Keratinocyte (primary cell): ENCODE data around the gene BAHCC1. TPM values are rescaled to one million over a fixed set of nuclear protein-coding genes. Genes with fewer than 3 reads are reported as not detected.

Source experiments
- DNase-seq: peaks from one replicate; pipeline ENCODE4 v3.0.0-alpha.2; 2011; ENCODE audit warnings: low read depth, missing footprints, low spot score
- FAIRE-seq: peaks from 2 replicates; lab custom pipeline; 2011; peaks lifted over from hg19 to GRCh38; lab: Jason Lieb, UNC
- H2AFZ ChIP-seq: 2 replicates; pipeline ENCODE4 v1.6.0; 2012; ENCODE audit warnings: low read length, control low read depth, inconsistent platforms; ENCODE audit not compliant: control insufficient read depth
- H3K27ac ChIP-seq: 2 replicates; pipeline ENCODE4 v1.5.1; 2011; ENCODE audit warnings: low read length; ENCODE audit not compliant: control insufficient read depth, insufficient read depth
- H3K27me3 ChIP-seq: 3 replicates; pipeline ENCODE4 v1.6.0; 2011; ENCODE audit warnings: low read length; ENCODE audit not compliant: control insufficient read depth, insufficient read depth; ENCODE audit errors: extremely low read depth
- H3K36me3 ChIP-seq, 2 experiments: 2 replicates in 1 of 2; 3 replicates in 1 of 2; pipeline ENCODE4 v1.5.1; 2011; ENCODE audit warnings: low read length in 2 of 2, mild to moderate bottlenecking in 1 of 2; ENCODE audit not compliant: control insufficient read depth in 2 of 2, insufficient read depth in 2 of 2; ENCODE audit errors: extremely low read depth in 1 of 2
- H3K4me1 ChIP-seq: 3 replicates; pipeline ENCODE4 v1.5.1; 2011; ENCODE audit warnings: low read length; ENCODE audit not compliant: control insufficient read depth, insufficient read depth; ENCODE audit errors: extremely low read depth
- H3K4me2 ChIP-seq: 3 replicates; pipeline ENCODE4 v1.6.0; 2011; ENCODE audit warnings: low read depth, low read length; ENCODE audit not compliant: control insufficient read depth, insufficient read depth; ENCODE audit errors: extremely low read depth
- H3K4me3 ChIP-seq, 3 experiments: fragments of 200-600 bp in 1 of 3; sonication (generic) in 1 of 3; 2 replicates in 2 of 3; 3 replicates in 1 of 3; pipeline ENCODE4 v1.5.1; 2011 to 2016; ENCODE audit warnings: low read length in 3 of 3, mild to moderate bottlenecking in 3 of 3, control low read depth in 2 of 3, inconsistent platforms in 1 of 3, low read depth in 1 of 3, mixed read lengths in 1 of 3, mixed run types in 1 of 3, moderate library complexity in 1 of 3; ENCODE audit not compliant: control insufficient read depth in 2 of 3, insufficient read depth in 2 of 3; ENCODE audit errors: extremely low read depth in 1 of 3
- H3K79me2 ChIP-seq: 2 replicates; pipeline ENCODE4 v1.6.0; 2012; ENCODE audit warnings: low read length; ENCODE audit not compliant: control insufficient read depth, insufficient read depth
- H3K9ac ChIP-seq: 3 replicates; pipeline ENCODE4 v1.6.0; 2011; ENCODE audit warnings: low read length; ENCODE audit not compliant: control insufficient read depth, insufficient read depth; ENCODE audit errors: extremely low read depth
- H3K9me1 ChIP-seq: 3 replicates; pipeline ENCODE4 v1.6.0; 2011; ENCODE audit warnings: low read length; ENCODE audit not compliant: control insufficient read depth, insufficient read depth; ENCODE audit errors: extremely low read depth
- H3K9me3 ChIP-seq: 2 replicates; pipeline ENCODE4 v1.5.1; 2012; ENCODE audit warnings: low read depth, low read length; ENCODE audit not compliant: control insufficient read depth
- H4K20me1 ChIP-seq: 3 replicates; pipeline ENCODE4 v1.6.0; 2011; ENCODE audit warnings: low read length; ENCODE audit not compliant: control insufficient read depth, insufficient read depth; ENCODE audit errors: extremely low read depth
- EZH2 ChIP-seq: IDR thresholded peaks from one replicate; pipeline ENCODE4 v1.6.1; 2012; ENCODE audit warnings: inconsistent platforms, mild to moderate bottlenecking, low read length, moderate library complexity
- dilution Hi-C: fragments of 300-500 bp; cut with MboI; formaldehyde crosslinking; loops from one replicate; pipeline ENCODE4 v1.7.0; 2020; ENCODE audit warnings: low sequenced_read_pairs; ENCODE audit not compliant: extremely low pct_ligation_motif_present
- polyA plus RNA-seq, 5 experiments: library from polyadenylated mRNA; depleted of rRNA in 3 of 5; stranded (reverse) in 3 of 5; stranded (forward) in 1 of 5; unstranded in 1 of 5; fragments of >200 nt; gene quantifications; 1 replicate in 1 of 5; 2 replicates in 3 of 5; 3 replicates in 1 of 5; pipeline versions ENCODE4 v1.2.1 to v1.2.3, GENCODE V29; 2011 to 2012; ENCODE audit warnings: missing spikeins in 2 of 5, low read depth in 1 of 5, low replicate concordance in 1 of 5
- TF ChIP-seq, protein P1 (sequence below), 3 experiments: IDR thresholded peaks in 1 of 3; conservative IDR thresholded peaks in 1 of 3; optimal IDR thresholded peaks in 1 of 3; 2 replicates in 2 of 3; 3 replicates in 1 of 3; pipeline versions ENCODE3 to v1.5.1; 2011; ENCODE audit warnings: low read length in 3 of 3, mild to moderate bottlenecking in 3 of 3, moderate library complexity in 2 of 3, control low read depth in 1 of 3, inconsistent platforms in 1 of 3; ENCODE audit not compliant: insufficient read depth in 2 of 3; ENCODE audit errors: extremely low read depth in 1 of 3

BAHCC1 gene
- polyA plus RNA-seq, 1 donor (not counting 4 experiments of a cell fraction or from before 2014, with no cell fraction given) = 0.52 TPM

- H3K9ac ChIP-seq = peak overlapping the region; percentile 75
- dilution Hi-C loops = no loop called here
- DNase-seq = no peak
Measured at GRCh38 chr17:81346908-81347349, 48.3 kb upstream of the BAHCC1 start.

GRCh38 chr17:81347437-81347836 is 47.8 kb upstream of the BAHCC1 start:
- Histone ChIP-seq H3K27me3 (no peaks in the 10 kb centered on the region), H2AFZ (no peak overlapping the region), H3K9me1 (no peaks in the 10 kb centered on the region), H4K20me1 (no peaks in the 10 kb centered on the region), H3K36me3 (no peaks in the 10 kb centered on the region), H3K4me2 (no peak overlapping the region), H3K27ac (no peak overlapping the region), H3K9me3 (no peaks in the 10 kb centered on the region), H3K4me3 (no peak overlapping the region), H3K9ac (no peak overlapping the region), H3K79me2 (peaks cover 29% of the 10 kb centered on the region), H3K4me1 (peaks cover 19% of the 10 kb centered on the region)
- TF ChIP-seq, protein P1, sequence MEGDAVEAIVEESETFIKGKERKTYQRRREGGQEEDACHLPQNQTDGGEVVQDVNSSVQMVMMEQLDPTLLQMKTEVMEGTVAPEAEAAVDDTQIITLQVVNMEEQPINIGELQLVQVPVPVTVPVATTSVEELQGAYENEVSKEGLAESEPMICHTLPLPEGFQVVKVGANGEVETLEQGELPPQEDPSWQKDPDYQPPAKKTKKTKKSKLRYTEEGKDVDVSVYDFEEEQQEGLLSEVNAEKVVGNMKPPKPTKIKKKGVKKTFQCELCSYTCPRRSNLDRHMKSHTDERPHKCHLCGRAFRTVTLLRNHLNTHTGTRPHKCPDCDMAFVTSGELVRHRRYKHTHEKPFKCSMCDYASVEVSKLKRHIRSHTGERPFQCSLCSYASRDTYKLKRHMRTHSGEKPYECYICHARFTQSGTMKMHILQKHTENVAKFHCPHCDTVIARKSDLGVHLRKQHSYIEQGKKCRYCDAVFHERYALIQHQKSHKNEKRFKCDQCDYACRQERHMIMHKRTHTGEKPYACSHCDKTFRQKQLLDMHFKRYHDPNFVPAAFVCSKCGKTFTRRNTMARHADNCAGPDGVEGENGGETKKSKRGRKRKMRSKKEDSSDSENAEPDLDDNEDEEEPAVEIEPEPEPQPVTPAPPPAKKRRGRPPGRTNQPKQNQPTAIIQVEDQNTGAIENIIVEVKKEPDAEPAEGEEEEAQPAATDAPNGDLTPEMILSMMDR (optimal IDR thresholded peaks at IDR 0.05 in 1 of 3, IDR thresholded peaks at IDR 0.05 in 1 of 3, conservative IDR thresholded peaks at IDR 0.05 in 1 of 3; ENCODE audit: extremely low read depth in 1 of 3, insufficient read depth in 2 of 3, low read length in 3 of 3) = no peak
- TF ChIP-seq EZH2 = no peak
- FAIRE-seq = no peak
- no peak for DNase-seq
- dilution Hi-C loops = no loop called here

More at GRCh38 chr17:81346908-81347349, 48.3 kb upstream of the BAHCC1 start:
- Histone ChIP-seq H3K9me3 (no peaks in the 10 kb centered on the region), H4K20me1 (no peaks in the 10 kb centered on the region), H2AFZ (no peak overlapping the region), H3K36me3 (no peaks in the 10 kb centered on the region), H3K9me1 (no peaks in the 10 kb centered on the region), H3K27ac (no peak overlapping the region), H3K4me2 (peak overlapping the region; percentile 84), H3K4me1 (peaks cover 23% of the 10 kb centered on the region), H3K4me3 (peak overlapping the region in 1 of 3 experiments; percentile 66), H3K79me2 (peaks cover 34% of the 10 kb centered on the region), H3K27me3 (no peaks in the 10 kb centered on the region)
- FAIRE-seq = no peak
- TF ChIP-seq, protein P1 (optimal IDR thresholded peaks at IDR 0.05 in 1 of 3, IDR thresholded peaks at IDR 0.05 in 1 of 3, conservative IDR thresholded peaks at IDR 0.05 in 1 of 3; ENCODE audit: extremely low read depth in 1 of 3, insufficient read depth in 2 of 3, low read length in 3 of 3) = no peak
- TF ChIP-seq EZH2 = no peak
